Hepatocyte (in vitro differentiated cells): Measurements from ENCODE around the gene PPIP5K2.

Experiments
- CTCF ChIP-seq: fragments of 200-600 bp; sonication (generic); IDR thresholded peaks from 2 replicates; pipeline ENCODE4 v1.5.1; 2016; ENCODE audit warnings: antibody characterized with exemption, mild to moderate bottlenecking; ENCODE audit not compliant: poor library complexity
- EZH2 ChIP-seq: fragments of 200-600 bp; sonication (generic); IDR thresholded peaks from 2 replicates; pipeline ENCODE4 v1.6.1; 2016; ENCODE audit warnings: antibody characterized with exemption, mild to moderate bottlenecking, borderline replicate concordance
- EZH2phosphoT487 ChIP-seq: fragments of 200-600 bp; sonication (generic); IDR thresholded peaks from one replicate; pipeline ENCODE4 v1.6.1; 2018; ENCODE audit warnings: antibody characterized with exemption, mild to moderate bottlenecking, low read depth, moderate library complexity; ENCODE audit not compliant: unreplicated experiment, severe bottlenecking

GRCh38 chr5:103108086-103108485 is 12.0 kb upstream of the PPIP5K2 start:
- TF ChIP-seq CTCF = no peak
- TF ChIP-seq EZH2 = no peak
- no peak for TF ChIP-seq EZH2phosphoT487
